SK-N-SH treated with all-trans-retinoic acid at 6 μM for 48 hours (cell line): ENCODE measurements around the gene GALNT5.

ENCODE experiments used
- ATAC-seq: fragments of 200-7000 bp; cut with Tn5 transposase; 3 replicates; pipeline ENCODE4 v1.9.1; 2020; ENCODE audit warnings: mild to moderate bottlenecking, moderate library complexity
- ARNTL ChIP-seq: fragments of 450-650 bp; formaldehyde crosslinking; IDR thresholded peaks from 2 replicates; pipeline ENCODE4 v1.5.0; 2020; ENCODE audit warnings: low read depth, mild to moderate bottlenecking, moderate library complexity, borderline replicate concordance
- BACH2 ChIP-seq: fragments of 250-450 bp; sonication (Bioruptor Pico); IDR thresholded peaks from 2 replicates; pipeline ENCODE4 v1.9.0; 2021; ENCODE audit warnings: mild to moderate bottlenecking, borderline replicate concordance
- CREB5 ChIP-seq: fragments of 250-450 bp; sonication (Bioruptor Pico); IDR thresholded peaks from 2 replicates; pipeline ENCODE4 v1.5.1; 2020; ENCODE audit warnings: low read depth, mild to moderate bottlenecking, moderate library complexity
- CSDC2 ChIP-seq: fragments of 250-450 bp; sonication (Bioruptor Pico); IDR thresholded peaks from 2 replicates; pipeline ENCODE4 v1.5.0; 2020; ENCODE audit warnings: mild to moderate bottlenecking, moderate library complexity
- CSRNP3 ChIP-seq: fragments of 250-450 bp; sonication (Bioruptor Pico); IDR thresholded peaks from 2 replicates; pipeline ENCODE4 v1.5.1; 2021; ENCODE audit warnings: mild to moderate bottlenecking, moderate library complexity
- GLIS3 ChIP-seq: fragments of 250-450 bp; sonication (Bioruptor Pico); IDR thresholded peaks from 2 replicates; pipeline ENCODE4 v1.5.0; 2020; ENCODE audit warnings: mild to moderate bottlenecking, moderate library complexity
- ISL1 ChIP-seq: fragments of 250-450 bp; sonication (Bioruptor Pico); IDR thresholded peaks from 2 replicates; pipeline ENCODE4 v2.1.2; 2022; ENCODE audit warnings: mild to moderate bottlenecking, moderate library complexity
- OSR1 ChIP-seq: fragments of 250-450 bp; sonication (Bioruptor Pico); IDR thresholded peaks from 2 replicates; pipeline ENCODE4 v1.8.0; 2022; ENCODE audit warnings: moderate library complexity, mild to moderate bottlenecking, inconsistent platforms
- PATZ1 ChIP-seq: fragments of 250-450 bp; sonication (Bioruptor Pico); IDR thresholded peaks from 2 replicates; pipeline ENCODE4 v1.8.0; 2020; ENCODE audit warnings: mild to moderate bottlenecking, moderate library complexity, borderline replicate concordance
- POU6F1 ChIP-seq: fragments of 250-450 bp; sonication (Bioruptor Pico); IDR thresholded peaks from 2 replicates; pipeline ENCODE4 v1.8.0; 2021; ENCODE audit warnings: low read depth, mild to moderate bottlenecking, moderate library complexity, borderline replicate concordance
- PPARA ChIP-seq: fragments of 250-450 bp; sonication (Bioruptor Pico); IDR thresholded peaks from 2 replicates; pipeline ENCODE4 v1.5.0; 2020; ENCODE audit warnings: mild to moderate bottlenecking, borderline replicate concordance
- RARB ChIP-seq: fragments of 250-450 bp; sonication (Bioruptor Pico); IDR thresholded peaks from 2 replicates; pipeline ENCODE4 v1.8.0; 2021; ENCODE audit warnings: mild to moderate bottlenecking, moderate library complexity
- SNAI2 ChIP-seq: fragments of 250-450 bp; sonication (Bioruptor Pico); IDR thresholded peaks from 2 replicates; pipeline ENCODE4 v1.5.0; 2020; ENCODE audit warnings: mild to moderate bottlenecking, moderate library complexity
- TCF4 ChIP-seq: fragments of 250-450 bp; sonication (Bioruptor Pico); IDR thresholded peaks from 2 replicates; pipeline ENCODE4 v1.8.0; 2021; ENCODE audit warnings: mild to moderate bottlenecking, moderate library complexity, borderline replicate concordance
- TOX ChIP-seq: fragments of 250-450 bp; sonication (Bioruptor Pico); IDR thresholded peaks from 2 replicates; pipeline ENCODE4 v1.8.0; 2021; ENCODE audit warnings: mild to moderate bottlenecking, moderate library complexity, borderline replicate concordance
- TSHZ2 ChIP-seq: fragments of 250-450 bp; sonication (Bioruptor Pico); IDR thresholded peaks from 2 replicates; pipeline ENCODE4 v1.5.0; 2020; ENCODE audit warnings: mild to moderate bottlenecking, moderate library complexity
- ZFP3 ChIP-seq: fragments of 250-450 bp; sonication (Bioruptor Pico); IDR thresholded peaks from 2 replicates; pipeline ENCODE4 v1.5.0; 2020; ENCODE audit warnings: mild to moderate bottlenecking, moderate library complexity
- ZFP30 ChIP-seq: fragments of 450-650 bp; formaldehyde crosslinking; IDR thresholded peaks from 2 replicates; pipeline ENCODE4 v1.5.0; 2022; ENCODE audit warnings: mild to moderate bottlenecking, moderate library complexity
- ZNF565 ChIP-seq: fragments of 450-650 bp; formaldehyde crosslinking; conservative IDR thresholded peaks from 2 replicates; pipeline ENCODE4 v1.5.0; 2020; ENCODE audit warnings: low read depth, mild to moderate bottlenecking, moderate library complexity
- ZNF70 ChIP-seq: fragments of 450-650 bp; formaldehyde crosslinking; IDR thresholded peaks from 2 replicates; pipeline ENCODE4 v1.5.0; 2020; ENCODE audit warnings: mild to moderate bottlenecking, moderate library complexity
- ZNF8 ChIP-seq: fragments of 450-650 bp; formaldehyde crosslinking; IDR thresholded peaks from 2 replicates; pipeline ENCODE4 v1.5.0; 2020; ENCODE audit warnings: mild to moderate bottlenecking, moderate library complexity

The GALNT5 gene

GRCh38 chr2:157261199-157261782 lies 3.8 kb downstream of the GALNT5 start:
- peak; percentile 52 for ATAC-seq
- TF ChIP-seq SNAI2 (CRISPR knock-in tag) (no peak), CSRNP3 (CRISPR knock-in tag) (no peak), TCF4 (CRISPR knock-in tag) (no peak), CREB5 (CRISPR knock-in tag) (no peak), ZNF565 (CRISPR knock-in tag) (no peak), OSR1 (CRISPR knock-in tag) (no peak), ISL1 (no peak), BACH2 (CRISPR knock-in tag) (no peak), ZNF70 (CRISPR knock-in tag) (no peak), ZNF8 (CRISPR knock-in tag) (no peak)

GRCh38 chr2:157262248-157262647 lies 4.7 kb downstream of the GALNT5 start:
- TF ChIP-seq OSR1 (CRISPR knock-in tag) (no peak), RARB (CRISPR knock-in tag) (no peak), SNAI2 (CRISPR knock-in tag) (no peak), ZNF70 (CRISPR knock-in tag) (no peak), GLIS3 (no peak), CSDC2 (no peak)
- no peak for ATAC-seq

- TF ChIP-seq ISL1 = no peak
- TF ChIP-seq PATZ1 (CRISPR knock-in tag) = no peak
- TF ChIP-seq CSDC2 = no peak
- TF ChIP-seq PPARA (CRISPR knock-in tag) = no peak
- TF ChIP-seq RARB (CRISPR knock-in tag) = no peak
- no peak for TF ChIP-seq ZNF70 (CRISPR knock-in tag)
- no peak for TF ChIP-seq ZFP3 (CRISPR knock-in tag)
- TF ChIP-seq TOX = no peak
- TF ChIP-seq ARNTL = no peak
- no peak for TF ChIP-seq ZFP30
- TF ChIP-seq POU6F1 (CRISPR knock-in tag) = no peak
- no peak for TF ChIP-seq OSR1 (CRISPR knock-in tag)
- no peak for TF ChIP-seq GLIS3
- TF ChIP-seq TSHZ2 (CRISPR knock-in tag) = no peak
- ATAC-seq = no peak
Measured at GRCh38 chr2:157264099-157264498, 6.6 kb downstream of the GALNT5 start.
